HCT116 (cell line): ENCODE data around the gene FTMT.

Source experiments
- EZH2phosphoT487 ChIP-seq: fragments of 200-600 bp; IDR thresholded peaks from 2 replicates; pipeline ENCODE4 v1.6.1; 2018; ENCODE audit warnings: antibody characterized with exemption, borderline replicate concordance
- TF ChIP-seq, protein P1 (sequence below), 3 experiments: fragments of 200-600 bp in 1 of 3; sonication (generic) in 1 of 3; IDR thresholded peaks in 2 of 3; conservative IDR thresholded peaks in 1 of 3; 2 replicates each; pipeline ENCODE4 v1.5.1; 2012 to 2017; ENCODE audit warnings: low read depth in 2 of 3, low read length in 2 of 3, antibody characterized with exemption in 1 of 3, borderline replicate concordance in 1 of 3, control low read depth in 1 of 3, mild to moderate bottlenecking in 1 of 3, mixed read lengths in 1 of 3, mixed run types in 1 of 3, moderate library complexity in 1 of 3; ENCODE audit not compliant: insufficient read depth in 1 of 3

DNA sequence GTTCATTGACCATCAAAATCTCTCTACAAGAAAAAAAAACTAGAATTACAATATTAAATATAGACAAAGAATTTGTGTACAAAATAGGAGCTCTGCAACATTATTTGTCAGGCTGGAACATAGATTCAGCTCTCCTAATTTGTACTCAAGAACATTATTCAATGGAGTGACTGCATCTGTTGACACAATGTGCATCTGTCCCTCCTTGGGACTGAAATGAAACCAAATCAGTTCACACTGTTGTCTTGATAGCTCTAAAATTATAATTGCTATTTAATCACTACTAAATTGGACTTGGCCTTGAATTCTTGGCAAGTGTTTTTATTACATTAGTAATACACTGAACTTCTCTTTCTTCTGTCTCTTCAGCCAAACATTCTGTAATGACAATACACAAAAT, 47.7 kb downstream of the FTMT start:
- no peak for TF ChIP-seq EZH2phosphoT487
- TF ChIP-seq, protein P1, sequence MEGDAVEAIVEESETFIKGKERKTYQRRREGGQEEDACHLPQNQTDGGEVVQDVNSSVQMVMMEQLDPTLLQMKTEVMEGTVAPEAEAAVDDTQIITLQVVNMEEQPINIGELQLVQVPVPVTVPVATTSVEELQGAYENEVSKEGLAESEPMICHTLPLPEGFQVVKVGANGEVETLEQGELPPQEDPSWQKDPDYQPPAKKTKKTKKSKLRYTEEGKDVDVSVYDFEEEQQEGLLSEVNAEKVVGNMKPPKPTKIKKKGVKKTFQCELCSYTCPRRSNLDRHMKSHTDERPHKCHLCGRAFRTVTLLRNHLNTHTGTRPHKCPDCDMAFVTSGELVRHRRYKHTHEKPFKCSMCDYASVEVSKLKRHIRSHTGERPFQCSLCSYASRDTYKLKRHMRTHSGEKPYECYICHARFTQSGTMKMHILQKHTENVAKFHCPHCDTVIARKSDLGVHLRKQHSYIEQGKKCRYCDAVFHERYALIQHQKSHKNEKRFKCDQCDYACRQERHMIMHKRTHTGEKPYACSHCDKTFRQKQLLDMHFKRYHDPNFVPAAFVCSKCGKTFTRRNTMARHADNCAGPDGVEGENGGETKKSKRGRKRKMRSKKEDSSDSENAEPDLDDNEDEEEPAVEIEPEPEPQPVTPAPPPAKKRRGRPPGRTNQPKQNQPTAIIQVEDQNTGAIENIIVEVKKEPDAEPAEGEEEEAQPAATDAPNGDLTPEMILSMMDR (IDR thresholded peaks at IDR 0.05 in 2 of 3, conservative IDR thresholded peaks at IDR 0.05 in 1 of 3; ENCODE audit: borderline replicate concordance in 1 of 3, insufficient read depth in 1 of 3, low read depth in 2 of 3, low read length in 2 of 3) = no peak
